ENCODE results near the gene CHURC1. TPM values are rescaled to one million over a fixed set of nuclear protein-coding genes. Genes with fewer than 3 reads are reported as not detected.

The CHURC1 gene
- polyA plus RNA-seq, 1 of the 3 experiments (the other 2 are of a cell fraction), result 66.8 TPM

DNA sequence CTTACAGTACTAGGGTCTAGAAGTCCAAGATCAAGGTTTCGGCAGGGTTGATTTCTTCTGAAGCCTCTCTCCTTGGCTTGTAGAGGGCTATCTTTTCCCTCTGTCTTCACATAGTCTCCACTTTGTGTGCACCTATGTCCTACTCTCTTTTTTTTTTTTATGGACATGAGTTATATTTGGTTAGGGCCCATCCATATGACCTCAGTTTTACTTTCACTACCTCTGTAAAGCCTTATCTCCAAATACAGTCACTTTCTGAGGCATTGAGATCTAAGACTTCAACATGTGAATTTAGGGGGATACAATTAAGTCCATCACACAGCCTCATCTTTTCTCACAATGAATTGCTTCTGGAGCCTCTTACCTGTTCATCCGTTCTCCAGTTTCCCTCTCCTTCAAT lies 28.7 kb upstream of the CHURC1 start:
- no peak overlapping the region for H3K27ac ChIP-seq (ENCODE audit: low read depth in 2 of 2, low read length in 1 of 2)
- H3K9ac ChIP-seq, result no peak overlapping the region
- H3K79me2 ChIP-seq (ENCODE audit: insufficient read depth), result no peaks in the 10 kb centered on the region
- no peak overlapping the region for H2AFZ ChIP-seq (ENCODE audit: low read depth)
- DNase-seq, result no peak
- H3K9me3 ChIP-seq, result no peaks in the 10 kb centered on the region
- H3F3A ChIP-seq (replicated peaks; ENCODE audit: insufficient read depth), result no peaks in the 10 kb centered on the region
- TF ChIP-seq, protein P1, sequence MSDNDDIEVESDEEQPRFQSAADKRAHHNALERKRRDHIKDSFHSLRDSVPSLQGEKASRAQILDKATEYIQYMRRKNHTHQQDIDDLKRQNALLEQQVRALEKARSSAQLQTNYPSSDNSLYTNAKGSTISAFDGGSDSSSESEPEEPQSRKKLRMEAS (IDR thresholded peaks at IDR 0.05; ENCODE audit: low read depth), result no peak
- TF ChIP-seq YY1 (IDR thresholded peaks at IDR 0.05; ENCODE audit: low read depth) (no peak), USF2 (IDR thresholded peaks at IDR 0.05; ENCODE audit: borderline replicate concordance, low read depth, low read length) (no peak), TAF1 (IDR thresholded peaks at IDR 0.05; ENCODE audit: borderline replicate concordance, low read depth, low read length) (no peak), GATA2 (CRISPR knock-in tag; IDR thresholded peaks at IDR 0.05) (no peak), ZBTB33 (IDR thresholded peaks at IDR 0.05; ENCODE audit: borderline replicate concordance, low read depth) (no peak), NRF1 (IDR thresholded peaks at IDR 0.05; ENCODE audit: low read depth, low read length) (no peak)
- no peaks in the 10 kb centered on the region for H3K9me2 ChIP-seq
- H4K20me1 ChIP-seq (ENCODE audit: insufficient read depth), result no peaks in the 10 kb centered on the region
- H3K36me3 ChIP-seq (replicated peaks in 1 of 2; ENCODE audit: control insufficient read depth in 1 of 2, insufficient read depth in 2 of 2, low read length in 1 of 2), result no peaks in the 10 kb centered on the region
- peaks cover 27% of the 10 kb centered on the region for H3K27me3 ChIP-seq (ENCODE audit: insufficient read depth)
- H3K4me1 ChIP-seq (ENCODE audit: control insufficient read depth in 1 of 2, insufficient read depth in 2 of 2, low read depth in 1 of 2, low read length in 1 of 2), result peaks cover 0 to 14% of the 10 kb centered on the region in 2 experiments; a peak in 2 of 4 replicates
- POLR2A ChIA-PET, result no interaction called here
- H3K4me3 ChIP-seq (ENCODE audit: low read depth in 2 of 2, low read length in 1 of 2), result no peak overlapping the region
- no peak overlapping the region for H3K4me2 ChIP-seq
- CTCF ChIA-PET, result interaction anchor here (0.9 to 1.6 kb wide), 2 partner anchors 62 to 67 kb away, joined by 3 to 9 read pairs; no protein-coding TSS in a partner anchor
- WGBS (ENCODE audit: low lambda C conversion rate), result 89% methylated on average over 2 of the region's 2 CpGs

GRCh38 chr14:64889352-64889751 lies 24.9 kb upstream of the CHURC1 start:
- Histone ChIP-seq H3F3A (replicated peaks; ENCODE audit: insufficient read depth) (no peaks in the 10 kb centered on the region), H3K27me3 (ENCODE audit: insufficient read depth) (no peaks in the 10 kb centered on the region; the same call in 1 of the 2 replicates), H3K9ac (no peak overlapping the region), H3K4me1 (ENCODE audit: control insufficient read depth in 1 of 2, insufficient read depth in 2 of 2, low read depth in 1 of 2, low read length in 1 of 2) (no peaks in the 10 kb centered on the region), H3K27ac (ENCODE audit: low read depth in 2 of 2, low read length in 1 of 2) (no peak overlapping the region), H2AFZ (ENCODE audit: low read depth) (no peak overlapping the region), H3K4me2 (no peak overlapping the region), H4K20me1 (ENCODE audit: insufficient read depth) (no peaks in the 10 kb centered on the region), H3K4me3 (ENCODE audit: low read depth in 2 of 2, low read length in 1 of 2) (no peak overlapping the region), H3K9me3 (no peaks in the 10 kb centered on the region), H3K79me2 (ENCODE audit: insufficient read depth) (no peaks in the 10 kb centered on the region), H3K36me3 (replicated peaks in 1 of 2; ENCODE audit: control insufficient read depth in 1 of 2, insufficient read depth in 2 of 2, low read length in 1 of 2) (no peaks in the 10 kb centered on the region), H3K9me2 (no peaks in the 10 kb centered on the region)
- 89% methylated on average over 6 of the region's 6 CpGs for WGBS (ENCODE audit: low lambda C conversion rate)
- POLR2A ChIA-PET, result no interaction called here
- TF ChIP-seq, protein P2, sequence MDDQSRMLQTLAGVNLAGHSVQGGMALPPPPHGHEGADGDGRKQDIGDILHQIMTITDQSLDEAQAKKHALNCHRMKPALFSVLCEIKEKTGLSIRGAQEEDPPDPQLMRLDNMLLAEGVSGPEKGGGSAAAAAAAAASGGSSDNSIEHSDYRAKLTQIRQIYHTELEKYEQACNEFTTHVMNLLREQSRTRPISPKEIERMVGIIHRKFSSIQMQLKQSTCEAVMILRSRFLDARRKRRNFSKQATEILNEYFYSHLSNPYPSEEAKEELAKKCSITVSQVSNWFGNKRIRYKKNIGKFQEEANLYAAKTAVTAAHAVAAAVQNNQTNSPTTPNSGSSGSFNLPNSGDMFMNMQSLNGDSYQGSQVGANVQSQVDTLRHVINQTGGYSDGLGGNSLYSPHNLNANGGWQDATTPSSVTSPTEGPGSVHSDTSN (IDR thresholded peaks at IDR 0.05), result no peak
- TF ChIP-seq USF2 (IDR thresholded peaks at IDR 0.05; ENCODE audit: borderline replicate concordance, low read depth, low read length) (no peak), JUND (IDR thresholded peaks at IDR 0.05) (no peak), RXRA (IDR thresholded peaks at IDR 0.05; ENCODE audit: borderline replicate concordance, low read depth) (no peak), NFIC (IDR thresholded peaks at IDR 0.05; ENCODE audit: borderline replicate concordance) (no peak), MEF2A (IDR thresholded peaks at IDR 0.05; ENCODE audit: borderline replicate concordance, low read depth) (no peak), TCF12 (IDR thresholded peaks at IDR 0.05) (no peak), ELF1 (IDR thresholded peaks at IDR 0.05) (no peak)
- CTCF ChIA-PET, result interaction anchor here (1.0 to 6.1 kb wide), 6 partner anchors 9 to 378 kb away, joined by 3 to 163 read pairs (median 48); partner anchors contain the start of gene SPTB
- DNase-seq, result no peak

All from SK-N-SH (cell line).